NK-92 treated with Interleukin-12 subunit alpha and Interleukin-12 subunit beta, amount 100 ng/mL, for 24 hours (cell line): ENCODE results near the gene ERCC6L2.
A peak's percentile ranks its signal among the peaks of the same experiment; 100 is the strongest.

Experiments
- DNase-seq: peaks from one replicate; lab custom pipeline; 2025; lab: John Stamatoyannopoulos, UW

The ERCC6L2 gene

GRCh38 chr9:95870352-95870751 lies 5.1 kb upstream of the ERCC6L2 start:
- no peak for DNase-seq

- no peak for DNase-seq
Observed at GRCh38 chr9:95870906-95871305, 4.6 kb upstream of the ERCC6L2 start.

- DNase-seq = no peak
Observed at GRCh38 chr9:95874303-95874988, 1.0 kb upstream of the ERCC6L2 start.

- peak; percentile 39 for DNase-seq
Observed at GRCh38 chr9:95874989-95875304, 544 bp upstream of the ERCC6L2 start.

GRCh38 chr9:95876138-95876444 lies 600 bp downstream of the ERCC6L2 start:
- no peak for DNase-seq

GRCh38 chr9:95876595-95876994 lies 1.1 kb downstream of the ERCC6L2 start:
- no peak for DNase-seq

- DNase-seq = no peak
Observed at GRCh38 chr9:95877984-95878383, 2.5 kb downstream of the ERCC6L2 start.

GRCh38 chr9:95879591-95879990 lies 4.1 kb downstream of the ERCC6L2 start:
- DNase-seq = no peak

GRCh38 chr9:95880021-95880690 lies 4.7 kb downstream of the ERCC6L2 start:
- DNase-seq = no peak

GRCh38 chr9:95887926-95888497 lies 12.5 kb downstream of the ERCC6L2 start:
- no peak for DNase-seq

GRCh38 chr9:95890594-95890993 lies 15.1 kb downstream of the ERCC6L2 start:
- no peak for DNase-seq

- no peak for DNase-seq
Observed at GRCh38 chr9:95891067-95891671, 15.7 kb downstream of the ERCC6L2 start.

- DNase-seq = no peak
Observed at GRCh38 chr9:95892690-95893089, 17.2 kb downstream of the ERCC6L2 start.

GRCh38 chr9:95896580-95896979 lies 21.1 kb downstream of the ERCC6L2 start:
- no peak for DNase-seq

GRCh38 chr9:95901506-95901905 lies 26.0 kb downstream of the ERCC6L2 start:
- DNase-seq = no peak

- DNase-seq = no peak
Observed at GRCh38 chr9:95903398-95903797, 27.9 kb downstream of the ERCC6L2 start.

- DNase-seq = no peak
Observed at GRCh38 chr9:95907794-95908193, 32.3 kb downstream of the ERCC6L2 start.

GRCh38 chr9:95910023-95910707 lies 34.7 kb downstream of the ERCC6L2 start:
- no peak for DNase-seq

- no peak for DNase-seq
Observed at GRCh38 chr9:95910770-95911340, 35.4 kb downstream of the ERCC6L2 start.

GRCh38 chr9:95912773-95913172 lies 37.3 kb downstream of the ERCC6L2 start:
- no peak for DNase-seq

- no peak for DNase-seq
Observed at GRCh38 chr9:95920017-95920416, 44.5 kb downstream of the ERCC6L2 start.

- no peak for DNase-seq
Observed at GRCh38 chr9:95923794-95924193, 48.3 kb downstream of the ERCC6L2 start.
